ENCODE measurements around the gene SETD1A.

Gene SETD1A

DNA sequence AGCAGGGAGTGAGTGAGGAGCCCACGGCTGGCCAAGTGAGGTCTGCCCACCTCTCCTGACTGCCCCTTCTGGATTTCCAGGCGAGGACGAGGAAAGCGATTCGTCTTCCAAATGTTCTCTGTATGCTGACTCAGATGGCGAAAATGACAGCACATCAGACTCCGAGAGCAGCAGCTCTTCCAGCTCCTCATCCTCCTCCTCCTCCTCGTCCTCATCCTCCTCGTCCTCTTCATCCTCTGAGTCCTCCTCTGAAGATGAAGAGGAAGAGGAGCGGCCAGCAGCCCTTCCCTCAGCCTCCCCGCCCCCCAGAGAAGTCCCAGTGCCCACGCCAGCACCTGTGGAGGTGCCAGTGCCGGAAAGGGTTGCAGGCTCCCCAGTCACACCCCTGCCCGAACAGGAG is 13.7 kb downstream of the SETD1A start:
- H3K4me3 ChIP-seq (ENCODE audit: control insufficient read depth, low read depth, low read length): no peak overlapping the region
- DNase-seq (ENCODE audit: low read depth): no peak
- TF ChIP-seq, protein P1, sequence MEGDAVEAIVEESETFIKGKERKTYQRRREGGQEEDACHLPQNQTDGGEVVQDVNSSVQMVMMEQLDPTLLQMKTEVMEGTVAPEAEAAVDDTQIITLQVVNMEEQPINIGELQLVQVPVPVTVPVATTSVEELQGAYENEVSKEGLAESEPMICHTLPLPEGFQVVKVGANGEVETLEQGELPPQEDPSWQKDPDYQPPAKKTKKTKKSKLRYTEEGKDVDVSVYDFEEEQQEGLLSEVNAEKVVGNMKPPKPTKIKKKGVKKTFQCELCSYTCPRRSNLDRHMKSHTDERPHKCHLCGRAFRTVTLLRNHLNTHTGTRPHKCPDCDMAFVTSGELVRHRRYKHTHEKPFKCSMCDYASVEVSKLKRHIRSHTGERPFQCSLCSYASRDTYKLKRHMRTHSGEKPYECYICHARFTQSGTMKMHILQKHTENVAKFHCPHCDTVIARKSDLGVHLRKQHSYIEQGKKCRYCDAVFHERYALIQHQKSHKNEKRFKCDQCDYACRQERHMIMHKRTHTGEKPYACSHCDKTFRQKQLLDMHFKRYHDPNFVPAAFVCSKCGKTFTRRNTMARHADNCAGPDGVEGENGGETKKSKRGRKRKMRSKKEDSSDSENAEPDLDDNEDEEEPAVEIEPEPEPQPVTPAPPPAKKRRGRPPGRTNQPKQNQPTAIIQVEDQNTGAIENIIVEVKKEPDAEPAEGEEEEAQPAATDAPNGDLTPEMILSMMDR (IDR thresholded peaks at IDR 0.05; ENCODE audit: control insufficient read depth, insufficient read depth, low read depth, low read length, missing control alignments): no peak

DNA sequence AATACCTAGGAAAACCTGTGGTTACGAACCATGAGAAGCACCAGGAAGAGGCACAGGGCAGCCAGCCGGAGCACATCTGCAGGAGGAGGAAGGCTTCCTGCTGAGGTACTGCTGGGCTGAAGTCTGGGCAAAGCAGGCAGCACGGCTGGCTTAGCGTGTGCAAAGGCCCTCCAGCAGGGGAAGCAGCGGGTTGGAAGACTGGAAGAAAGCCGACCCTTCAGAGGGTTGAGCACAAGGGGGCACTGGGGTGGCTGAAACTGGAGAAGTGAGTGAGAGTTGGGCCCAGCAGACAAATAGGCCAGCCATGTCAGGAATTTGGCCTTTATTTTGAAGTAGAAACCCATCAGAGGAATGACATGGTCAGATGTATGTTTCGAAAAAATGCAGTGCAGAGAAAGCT is 15.3 kb downstream of the SETD1A start:
- no peak overlapping the region for H3K4me3 ChIP-seq (ENCODE audit: control insufficient read depth, low read depth, low read length)
- TF ChIP-seq, protein P1 (IDR thresholded peaks at IDR 0.05; ENCODE audit: control insufficient read depth, insufficient read depth, low read depth, low read length, missing control alignments): peak; percentile 3
- no peak for DNase-seq (ENCODE audit: low read depth)

DNA sequence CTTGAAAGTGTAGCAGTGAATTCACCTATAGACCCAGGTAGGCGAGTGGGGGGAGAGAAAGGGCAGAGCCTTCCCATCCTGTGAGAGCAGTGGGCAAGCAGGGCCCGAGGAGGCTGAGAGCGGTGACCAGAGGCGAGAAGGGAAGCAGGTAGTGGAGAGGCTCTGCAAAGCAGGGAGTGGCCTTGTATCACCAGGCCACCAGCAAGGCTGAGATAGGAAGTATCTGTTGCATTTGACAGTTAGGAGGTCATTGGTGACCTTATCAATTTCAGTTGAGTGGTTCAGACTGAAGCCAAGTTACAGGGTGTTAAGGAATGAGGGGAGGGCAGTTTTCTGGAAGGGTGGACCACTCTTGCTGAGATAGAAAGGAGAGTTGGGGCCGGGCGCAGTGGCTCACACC is 16.8 kb downstream of the SETD1A start:
- DNase-seq (ENCODE audit: low read depth): no peak
- TF ChIP-seq, protein P1 (IDR thresholded peaks at IDR 0.05; ENCODE audit: control insufficient read depth, insufficient read depth, low read depth, low read length, missing control alignments): no peak
- no peak overlapping the region for H3K4me3 ChIP-seq (ENCODE audit: control insufficient read depth, low read depth, low read length)

DNA sequence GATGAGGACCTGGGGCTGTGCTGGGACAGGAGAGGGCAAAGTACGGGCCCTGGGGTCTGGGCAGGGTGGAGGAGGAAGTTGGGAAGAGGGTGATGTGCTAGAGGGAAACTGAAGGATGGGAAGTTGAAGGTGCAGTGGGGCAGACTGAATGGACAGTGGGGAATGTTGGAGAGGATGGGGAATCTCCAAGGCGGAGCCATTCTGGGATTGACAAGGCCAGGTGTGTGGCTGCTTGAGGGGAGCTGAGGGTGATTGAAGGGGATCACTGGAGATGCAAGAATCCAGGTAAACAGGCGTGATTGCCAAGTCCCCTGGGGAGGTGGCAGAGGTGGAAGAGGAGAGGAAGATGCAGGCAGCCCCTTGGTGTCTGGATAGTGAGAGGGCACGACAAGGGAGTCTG is 18.9 kb downstream of the SETD1A start:
- TF ChIP-seq, protein P1 (IDR thresholded peaks at IDR 0.05; ENCODE audit: control insufficient read depth, insufficient read depth, low read depth, low read length, missing control alignments): no peak
- H3K4me3 ChIP-seq (ENCODE audit: control insufficient read depth, low read depth, low read length): no peak overlapping the region
- DNase-seq (ENCODE audit: low read depth): no peak

DNA sequence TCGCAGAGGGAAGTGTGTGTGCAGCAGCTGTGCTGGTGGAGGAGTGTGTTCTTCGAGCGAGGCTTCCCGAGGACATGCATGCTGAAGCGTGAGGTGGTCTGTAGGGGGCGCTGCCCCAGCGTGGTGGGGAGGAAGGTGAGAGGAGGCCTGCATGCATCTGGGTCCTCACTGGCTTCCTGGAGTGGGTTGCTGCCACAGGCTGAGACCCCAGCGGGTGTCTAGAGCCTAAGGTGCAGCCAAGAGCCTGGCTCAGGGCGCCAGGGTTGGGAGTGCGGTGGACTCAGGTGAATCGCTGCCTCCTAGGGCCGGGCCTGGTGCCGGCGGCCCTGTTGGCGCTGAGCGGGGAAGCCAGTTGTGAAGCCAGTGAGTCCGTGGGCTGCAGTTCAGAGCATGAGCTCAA is 19.9 kb downstream of the SETD1A start:
- TF ChIP-seq, protein P1 (IDR thresholded peaks at IDR 0.05; ENCODE audit: control insufficient read depth, insufficient read depth, low read depth, low read length, missing control alignments): peak; percentile 46
- no peak overlapping the region for H3K4me3 ChIP-seq (ENCODE audit: control insufficient read depth, low read depth, low read length)
- DNase-seq (ENCODE audit: low read depth): no peak

DNA sequence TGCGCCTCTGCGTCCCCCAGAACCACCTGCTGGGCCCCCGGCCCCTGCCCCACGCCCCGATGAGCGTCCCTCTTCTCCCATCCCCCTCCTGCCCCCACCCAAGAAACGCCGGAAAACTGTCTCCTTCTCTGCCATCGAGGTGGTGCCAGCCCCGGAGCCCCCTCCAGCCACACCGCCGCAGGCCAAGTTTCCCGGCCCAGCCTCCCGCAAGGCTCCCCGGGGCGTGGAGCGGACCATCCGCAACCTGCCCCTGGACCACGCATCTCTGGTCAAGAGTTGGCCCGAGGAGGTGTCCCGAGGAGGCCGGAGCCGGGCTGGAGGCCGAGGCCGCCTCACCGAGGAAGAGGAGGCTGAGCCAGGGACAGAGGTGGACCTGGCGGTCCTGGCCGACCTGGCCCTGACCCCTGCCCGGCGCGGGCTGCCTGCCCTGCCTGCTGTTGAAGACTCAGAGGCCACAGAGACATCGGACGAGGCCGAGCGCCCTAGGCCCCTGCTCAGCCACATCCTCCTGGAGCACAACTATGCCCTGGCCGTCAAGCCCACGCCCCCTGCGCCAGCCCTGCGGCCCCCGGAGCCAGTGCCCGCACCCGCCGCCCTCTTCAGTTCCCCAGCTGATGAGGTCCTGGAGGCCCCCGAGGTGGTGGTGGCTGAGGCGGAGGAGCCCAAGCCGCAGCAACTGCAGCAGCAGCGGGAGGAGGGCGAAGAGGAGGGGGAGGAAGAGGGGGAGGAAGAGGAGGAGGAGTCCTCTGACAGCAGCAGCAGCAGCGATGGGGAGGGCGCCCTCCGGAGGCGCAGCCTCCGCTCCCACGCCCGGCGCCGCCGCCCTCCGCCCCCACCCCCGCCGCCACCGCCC is 21.8 kb downstream of the SETD1A start:
- H3K4me3 ChIP-seq (ENCODE audit: control insufficient read depth, low read depth, low read length): no peak overlapping the region
- TF ChIP-seq, protein P1 (IDR thresholded peaks at IDR 0.05; ENCODE audit: control insufficient read depth, insufficient read depth, low read depth, low read length, missing control alignments): no peak
- no peak for DNase-seq (ENCODE audit: low read depth)

Measured in AG09309 (cell line).